HG03575 (cell line): ENCODE data around the gene MAP7D3.
"Not testable (repeated sequence)": the region's sequence is repeated elsewhere in the genome, so short reads cannot be mapped to it uniquely, and the experiment has no call there.

Experiments
- ATAC-seq: cut with Tn5 transposase; IDR thresholded peaks from one replicate; pipeline ENCODE4 v1.9.1; 2021; ENCODE audit not compliant: unreplicated experiment, insufficient number of reproducible peaks, low FRiP score; ENCODE audit errors: extremely low read depth

Gene MAP7D3

DNA sequence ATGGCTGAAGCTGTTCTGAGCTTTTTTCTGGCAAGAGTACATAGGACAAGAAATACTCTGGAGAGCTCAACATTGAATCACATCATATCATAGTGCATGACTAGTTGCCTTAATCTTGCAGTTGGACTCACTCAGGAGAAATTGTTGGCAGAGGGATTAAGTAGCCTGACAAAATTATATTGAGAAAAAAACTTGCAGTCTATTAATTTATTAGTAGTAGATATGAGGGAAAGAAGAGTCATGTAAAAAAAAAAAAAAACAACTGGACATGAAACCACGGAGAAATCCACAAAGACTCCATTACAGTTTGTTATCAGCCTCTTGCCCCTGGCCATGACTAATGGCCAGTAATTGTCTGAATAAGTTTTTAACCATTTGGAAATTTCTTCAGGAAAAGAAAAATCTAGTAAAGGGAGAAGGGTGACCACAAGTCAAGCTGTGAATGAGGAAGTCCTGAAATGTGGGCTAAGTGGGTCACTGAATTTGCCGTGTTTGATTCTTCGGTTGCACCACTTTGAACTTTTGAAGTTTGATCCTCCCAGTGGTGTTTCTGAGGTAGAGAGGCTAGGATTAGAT, 58.3 kb downstream of the MAP7D3 start:
- no peak for ATAC-seq

GRCh38 chrX:136192135-136192534, 59.1 kb downstream of the MAP7D3 start:
- no peak for ATAC-seq

DNA sequence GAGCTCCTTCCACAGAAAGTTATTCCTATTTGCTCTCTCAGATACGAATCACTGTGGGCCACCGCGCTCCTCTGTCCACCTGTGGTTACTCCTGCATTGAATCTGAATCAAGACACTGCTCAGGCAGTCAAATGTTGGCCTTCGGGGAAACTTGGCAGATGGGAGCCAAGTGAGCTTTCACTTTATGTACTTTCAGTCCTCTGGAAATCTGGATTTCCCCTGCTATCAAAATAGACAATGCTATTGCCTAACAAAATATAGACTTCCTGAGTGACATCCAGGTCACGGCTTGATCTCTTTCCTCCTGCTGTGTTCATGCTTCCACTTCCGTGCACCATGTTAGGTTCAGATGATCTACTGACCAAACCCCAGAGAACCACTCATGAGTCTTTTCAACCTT, 60.0 kb downstream of the MAP7D3 start:
- ATAC-seq: no peak

GRCh38 chrX:136190038-136190713, 61.0 kb downstream of the MAP7D3 start:
- no peak for ATAC-seq

DNA sequence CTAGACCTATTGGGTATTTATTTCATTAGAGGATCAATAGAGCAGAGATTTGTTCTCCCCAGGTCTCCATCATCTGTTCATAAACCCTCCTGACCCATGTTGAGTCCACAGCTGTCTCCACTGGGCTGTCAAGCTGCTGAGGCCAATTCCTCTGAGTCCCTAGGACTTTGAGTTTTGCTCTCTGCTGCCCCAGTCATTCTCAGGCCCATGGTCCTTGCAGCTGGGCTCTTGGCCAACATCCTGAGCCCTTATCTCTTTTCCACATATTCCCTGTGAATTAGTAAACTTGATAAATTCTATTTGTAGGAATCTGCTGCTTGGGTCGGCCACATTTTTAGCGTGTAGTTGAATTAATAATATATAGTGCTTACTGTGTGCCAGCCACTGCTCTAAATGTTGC, 62.0 kb downstream of the MAP7D3 start:
- ATAC-seq: no peak

GRCh38 chrX:136186023-136186413, 65.2 kb downstream of the MAP7D3 start:
- ATAC-seq: no peak

DNA sequence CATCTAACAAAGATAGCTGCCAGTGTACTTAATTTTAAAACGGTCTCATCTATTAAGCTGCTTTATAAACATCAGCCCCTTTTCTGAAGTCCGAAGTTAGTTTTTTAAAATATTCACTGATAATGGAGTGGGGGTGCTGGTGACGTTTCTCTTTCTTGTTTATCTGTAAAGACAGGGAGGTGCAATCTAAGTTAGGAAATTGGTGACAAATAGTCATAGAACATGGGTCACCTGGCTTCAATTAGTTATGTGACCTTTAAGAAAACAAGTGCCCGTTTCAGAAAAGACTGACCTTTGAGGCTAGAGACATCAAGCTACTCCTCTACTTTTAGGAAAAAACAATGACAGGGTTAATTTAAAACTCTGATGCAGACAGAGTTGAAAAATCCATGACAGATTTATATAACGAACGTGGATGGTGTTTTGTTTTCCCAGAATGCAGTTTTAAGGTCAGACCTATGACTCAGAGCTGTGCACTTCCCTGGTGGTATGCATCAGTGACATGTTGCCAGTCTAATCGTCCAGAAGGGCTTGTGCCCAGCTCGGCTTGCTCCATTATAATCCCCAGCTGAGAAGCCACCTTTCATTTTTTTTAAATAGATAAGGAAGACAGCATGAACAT, 65.7 kb downstream of the MAP7D3 start:
- no peak for ATAC-seq

GRCh38 chrX:136183917-136184316, 67.3 kb downstream of the MAP7D3 start:
- no peak for ATAC-seq

GRCh38 chrX:136183172-136183571, 68.0 kb downstream of the MAP7D3 start:
- no peak for ATAC-seq

DNA sequence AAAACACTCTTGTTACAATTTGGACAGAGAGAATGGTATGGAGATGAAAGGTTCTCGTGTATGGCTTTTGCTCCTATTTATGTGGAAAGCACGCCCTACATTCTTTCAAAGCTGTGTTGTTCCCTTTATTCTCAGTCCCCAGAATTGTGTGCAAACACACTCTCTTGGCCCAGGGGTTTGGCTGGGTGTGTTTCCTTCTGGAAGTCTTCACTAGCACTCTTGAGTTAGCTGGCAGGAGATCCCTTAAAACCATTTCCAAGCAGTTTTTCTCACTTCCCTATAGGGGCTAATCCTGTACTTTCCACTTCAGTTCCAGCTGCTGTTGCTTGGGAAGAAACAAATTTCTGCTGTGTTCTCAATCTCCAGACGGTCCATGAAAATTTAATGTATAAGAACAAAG, 68.8 kb downstream of the MAP7D3 start:
- no peak for ATAC-seq

DNA sequence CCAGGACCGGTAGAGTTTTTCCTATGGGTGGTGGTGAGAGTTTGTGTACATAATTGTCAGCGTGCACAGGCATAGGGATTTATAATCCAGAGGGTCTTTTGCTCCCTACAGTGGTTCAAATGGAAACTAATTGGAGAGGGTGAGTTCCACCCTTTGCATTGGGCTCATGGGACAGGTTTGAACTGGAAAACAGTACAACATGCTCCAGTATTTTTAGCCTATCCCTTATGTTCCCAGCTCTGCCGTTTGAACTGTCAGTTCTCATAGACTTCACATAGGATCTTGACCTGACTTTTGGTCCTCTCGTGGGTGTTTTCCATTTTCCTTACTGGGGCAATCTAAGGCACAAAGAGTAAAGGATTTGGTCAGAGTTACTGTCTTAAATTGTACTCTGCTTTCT, 72.1 kb downstream of the MAP7D3 start:
- no peak for ATAC-seq

- no peak for ATAC-seq
Measured at GRCh38 chrX:136176399-136176825, 74.8 kb downstream of the MAP7D3 start.

DNA sequence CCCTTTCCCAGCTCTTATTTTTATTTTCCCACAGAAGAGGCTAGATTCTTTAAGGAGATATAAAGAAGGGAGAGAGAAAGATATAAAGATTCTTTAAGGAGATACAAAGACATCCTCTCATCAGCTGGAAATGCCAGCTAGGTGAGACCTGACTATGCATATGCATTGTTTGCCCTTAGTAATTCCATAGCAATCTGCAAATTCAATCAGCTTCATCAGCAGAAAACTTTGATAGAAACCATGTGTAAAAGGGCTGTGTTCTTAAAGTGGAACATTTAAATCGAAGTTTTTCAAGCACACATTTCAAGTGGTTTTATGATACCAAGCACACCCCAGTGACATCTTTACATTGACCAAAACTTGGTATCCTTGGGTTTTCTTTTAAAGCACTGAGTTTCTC, 79.8 kb downstream of the MAP7D3 start:
- ATAC-seq: no peak

DNA sequence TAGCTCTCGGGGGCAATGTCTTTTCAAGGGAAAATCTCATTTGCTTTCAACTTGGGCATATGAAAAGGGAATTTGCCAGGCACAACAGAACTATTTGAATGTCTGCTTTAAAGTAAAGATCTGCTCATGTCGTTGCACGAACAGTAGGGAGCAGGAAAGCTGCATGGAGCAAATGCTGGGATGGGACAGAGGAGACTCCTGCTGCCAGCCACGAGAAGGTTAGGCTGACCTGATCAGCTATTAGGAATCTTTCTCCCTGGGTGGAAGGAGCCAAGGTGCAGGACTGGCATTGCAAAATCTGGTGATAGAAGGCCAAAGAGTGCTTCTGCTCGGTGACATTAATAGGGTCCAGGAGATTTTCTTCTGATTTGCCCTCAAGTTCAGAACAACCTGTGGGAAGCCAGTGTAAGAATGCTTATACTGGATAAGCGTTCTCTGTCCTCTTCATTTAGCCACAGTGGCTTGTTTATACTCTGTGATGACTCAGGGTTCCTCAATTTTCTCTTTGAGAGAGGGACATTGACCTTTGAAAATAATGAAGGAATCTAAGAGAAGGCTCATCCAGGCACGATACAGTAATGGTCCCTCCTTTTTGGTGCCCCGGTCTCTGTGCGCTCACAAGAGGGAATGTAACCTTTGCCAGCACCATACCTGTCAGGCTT, 80.9 kb downstream of the MAP7D3 start:
- no peak for ATAC-seq

GRCh38 chrX:136168929-136169735, 82.1 kb downstream of the MAP7D3 start:
- ATAC-seq: no peak

DNA sequence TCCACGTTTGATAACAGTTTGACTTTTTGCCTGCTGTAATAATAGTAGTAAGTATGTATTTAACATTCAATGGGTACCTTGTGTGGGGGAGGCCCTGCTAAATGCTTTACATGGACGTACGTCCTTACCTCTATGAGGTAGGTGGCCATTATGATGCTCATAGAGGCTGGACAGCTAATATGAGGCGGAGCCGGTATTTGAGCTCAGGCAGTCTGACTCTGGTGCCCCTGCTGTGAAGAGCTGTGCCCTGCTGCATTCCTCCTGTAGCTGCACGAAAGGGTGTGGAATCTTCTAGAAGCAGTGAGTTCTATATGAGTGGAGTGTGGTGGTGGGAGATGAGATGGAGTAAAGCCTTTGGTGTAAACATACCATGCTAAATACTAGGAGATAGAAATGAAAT, 83.2 kb downstream of the MAP7D3 start:
- not testable (repeated sequence) for ATAC-seq

DNA sequence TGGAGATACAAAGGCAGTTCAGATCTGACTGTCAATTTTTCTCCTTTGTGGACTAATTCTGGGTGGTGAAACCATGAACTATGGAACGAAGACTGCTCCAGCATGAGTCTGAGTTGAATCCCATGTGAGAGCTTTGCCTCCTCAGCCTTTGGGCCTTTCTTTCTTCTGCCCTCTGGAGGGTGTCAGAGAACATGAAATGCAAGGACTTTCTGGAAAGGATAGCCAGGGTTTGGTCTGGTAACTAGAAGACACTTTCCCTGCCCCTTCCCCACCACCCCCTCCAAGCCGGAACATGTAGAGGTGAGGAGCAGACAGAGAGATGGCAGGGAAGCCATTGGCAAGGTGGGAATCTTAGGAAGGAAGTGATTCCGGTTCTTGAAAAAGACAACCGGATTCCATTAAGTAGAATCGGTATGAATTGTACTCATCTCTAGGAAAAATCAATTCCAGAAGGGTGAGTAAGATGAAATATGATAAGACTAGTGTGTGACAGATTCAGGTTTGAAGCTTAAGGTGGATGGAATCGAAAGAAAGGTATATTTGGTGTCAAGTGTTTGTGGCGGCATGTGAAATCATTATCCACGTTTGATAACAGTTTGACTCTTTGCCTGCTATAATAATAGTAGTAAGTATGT, 84.9 kb downstream of the MAP7D3 start:
- ATAC-seq: no peak

- no peak for ATAC-seq
Measured at GRCh38 chrX:136165406-136165805, 85.8 kb downstream of the MAP7D3 start.

GRCh38 chrX:136163689-136164088, 87.5 kb downstream of the MAP7D3 start:
- no peak for ATAC-seq
